NT2/D1 (cell line): ENCODE data around the gene RC3H2.
"Not testable (repeated sequence)": the region's sequence is repeated elsewhere in the genome, so short reads cannot be mapped to it uniquely, and the experiment has no call there.

Experiments
- DNase-seq: peaks from one replicate; pipeline ENCODE4 v3.0.0-alpha.2; 2011; ENCODE audit warnings: low read depth, low spot score
- H3K27me3 ChIP-seq: 2 replicates; pipeline ENCODE4 v1.6.0; 2011; ENCODE audit warnings: mild to moderate bottlenecking; ENCODE audit not compliant: insufficient read length, insufficient read depth
- H3K36me3 ChIP-seq: 2 replicates; pipeline ENCODE4 v1.6.1; 2011; ENCODE audit warnings: mild to moderate bottlenecking, low read length, mixed read lengths; ENCODE audit not compliant: insufficient read depth, insufficient read length
- H3K4me1 ChIP-seq: 2 replicates; pipeline ENCODE4 v1.5.1; 2011; ENCODE audit not compliant: insufficient read depth, insufficient read length
- H3K4me3 ChIP-seq: 2 replicates; pipeline ENCODE4 v1.5.1; 2011; ENCODE audit warnings: low read depth; ENCODE audit not compliant: insufficient read length
- H3K9ac ChIP-seq: 2 replicates; pipeline ENCODE4 v1.6.0; 2011; ENCODE audit warnings: low read depth; ENCODE audit not compliant: insufficient read length
- H3K9me3 ChIP-seq: 2 replicates; pipeline ENCODE4 v1.5.1; 2011; ENCODE audit warnings: mild to moderate bottlenecking, low read length; ENCODE audit not compliant: insufficient read depth
- SUZ12 ChIP-seq: IDR thresholded peaks from 2 replicates; pipeline ENCODE4 v1.6.1; 2011; ENCODE audit not compliant: insufficient read length, insufficient read depth; ENCODE audit errors: extremely low read depth
- YY1 ChIP-seq: IDR thresholded peaks from 2 replicates; pipeline ENCODE4 v1.6.1; 2011; ENCODE audit not compliant: insufficient read length, insufficient read depth
- ZNF274 ChIP-seq: IDR thresholded peaks from 2 replicates; pipeline ENCODE4 v1.6.1; 2011; ENCODE audit warnings: mild to moderate bottlenecking, low read depth, low read length

RC3H2 gene

DNA sequence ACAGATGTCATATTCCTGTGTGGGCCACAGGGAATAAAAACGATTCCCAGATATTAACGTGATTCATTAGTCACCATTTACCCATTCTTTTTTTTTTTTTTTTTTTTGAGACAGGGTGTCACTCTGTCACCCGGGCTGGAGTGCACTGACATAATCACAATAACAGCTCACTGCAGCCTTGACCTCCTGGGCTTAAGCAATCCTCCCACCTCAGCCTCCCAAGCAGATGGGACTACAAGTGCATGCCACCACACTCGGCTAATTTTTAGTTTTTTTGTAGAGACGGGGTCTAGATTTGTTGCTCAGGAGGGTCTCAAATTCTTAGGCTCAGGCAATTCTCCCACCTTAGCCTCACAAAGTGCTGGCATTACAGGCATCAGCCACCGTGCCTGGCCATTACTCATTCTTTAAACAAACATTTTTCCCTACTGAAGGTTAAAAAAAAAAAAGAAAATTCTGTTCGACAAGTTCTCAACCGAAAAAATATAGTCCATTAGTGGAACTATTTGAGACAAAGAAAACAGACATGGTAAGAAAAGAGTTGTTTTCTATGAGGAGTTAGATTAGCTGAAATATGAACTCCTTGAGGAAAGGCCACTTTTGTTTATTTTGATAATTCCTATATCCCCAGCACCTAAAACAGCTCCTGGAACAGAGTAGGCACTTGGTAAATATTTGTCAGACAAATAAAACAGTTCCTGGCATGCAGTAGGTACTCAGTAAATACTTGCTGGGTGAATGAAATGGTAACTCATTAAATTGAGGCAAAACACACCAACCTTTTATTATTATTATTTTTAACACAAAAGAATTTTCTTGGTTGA lies 44.6 kb downstream of the RC3H2 start:
- Histone ChIP-seq H3K27me3 (no peaks in the 10 kb centered on the region), H3K36me3 (peaks cover 85% of the 10 kb centered on the region), H3K4me3 (no peak overlapping the region), H3K4me1 (no peaks in the 10 kb centered on the region), H3K9ac (no peak overlapping the region), H3K9me3 (no peaks in the 10 kb centered on the region)
- DNase-seq = no peak
- TF ChIP-seq SUZ12 (no peak), YY1 (no peak), ZNF274 (no peak)

DNA sequence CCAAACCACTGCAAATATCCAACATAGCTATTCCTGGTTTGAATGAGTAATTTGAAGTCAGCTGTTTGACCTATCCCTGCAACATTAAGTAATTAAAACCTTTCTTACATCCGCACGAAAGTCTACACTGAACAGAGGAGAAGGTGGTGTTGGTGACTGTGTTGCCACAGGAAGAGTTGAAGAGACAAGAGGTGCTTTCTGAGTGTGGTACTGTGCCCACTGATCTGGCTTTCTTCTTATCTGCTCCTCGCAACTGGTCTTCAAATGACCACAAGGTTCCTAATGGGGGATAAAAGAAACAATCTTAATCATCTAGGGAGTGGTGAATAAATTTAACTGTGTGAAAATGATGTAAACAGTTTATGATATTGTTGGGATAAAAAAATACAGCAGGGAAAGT lies 47.3 kb downstream of the RC3H2 start:
- DNase-seq = no peak
- Histone ChIP-seq H3K27me3 (no peaks in the 10 kb centered on the region), H3K9ac (no peak overlapping the region), H3K4me3 (no peak overlapping the region), H3K9me3 (peaks cover 15% of the 10 kb centered on the region; the same call in 1 of the 2 replicates), H3K36me3 (peaks cover 90% of the 10 kb centered on the region), H3K4me1 (no peaks in the 10 kb centered on the region)
- TF ChIP-seq SUZ12 = no peak
- TF ChIP-seq ZNF274 = no peak
- no peak for TF ChIP-seq YY1

DNA sequence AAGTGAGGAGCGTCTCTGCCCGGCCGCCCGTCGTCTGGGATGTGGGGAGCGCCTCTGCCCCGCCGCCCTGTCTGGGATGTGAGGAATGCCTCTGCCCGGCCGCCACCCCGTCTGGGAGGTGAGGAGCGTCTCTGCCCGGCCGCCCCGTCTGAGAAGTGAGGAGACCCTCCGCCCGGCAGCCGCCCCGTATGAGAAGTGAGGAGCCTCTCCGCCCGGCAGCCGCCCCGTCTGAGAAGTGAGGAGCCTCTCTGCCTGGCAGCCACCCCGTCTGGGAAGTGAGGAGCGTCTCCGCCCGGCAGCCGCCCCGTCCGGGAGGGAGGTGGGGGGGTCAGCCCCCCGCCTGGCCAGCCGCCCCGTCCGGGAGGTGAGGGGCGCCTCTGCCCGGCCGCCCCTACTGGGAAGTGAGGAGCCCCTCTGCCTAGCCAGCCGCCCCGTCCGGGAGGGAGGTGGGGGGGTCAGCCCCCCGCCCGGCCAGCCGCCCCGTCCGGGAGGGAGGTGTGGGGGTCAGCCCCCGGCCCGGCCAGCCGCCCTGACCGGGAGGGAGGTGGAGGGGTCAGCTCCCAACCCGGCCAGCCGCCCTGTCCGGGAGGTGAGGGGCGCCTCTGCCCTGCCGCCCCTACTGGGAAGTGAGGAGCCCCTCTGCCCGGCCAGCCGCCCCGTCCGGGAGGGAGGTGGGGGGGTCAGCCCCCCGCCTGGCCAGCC lies 52.9 kb downstream of the RC3H2 start:
- H3K4me1 ChIP-seq, H3K4me3 ChIP-seq, DNase-seq, H3K27me3 ChIP-seq, H3K9ac ChIP-seq: not testable (repeated sequence)
- peaks cover 22% of the 10 kb centered on the region; the same call in 1 of the 2 replicates for H3K9me3 ChIP-seq
- H3K36me3 ChIP-seq = peaks cover 76% of the 10 kb centered on the region

DNA sequence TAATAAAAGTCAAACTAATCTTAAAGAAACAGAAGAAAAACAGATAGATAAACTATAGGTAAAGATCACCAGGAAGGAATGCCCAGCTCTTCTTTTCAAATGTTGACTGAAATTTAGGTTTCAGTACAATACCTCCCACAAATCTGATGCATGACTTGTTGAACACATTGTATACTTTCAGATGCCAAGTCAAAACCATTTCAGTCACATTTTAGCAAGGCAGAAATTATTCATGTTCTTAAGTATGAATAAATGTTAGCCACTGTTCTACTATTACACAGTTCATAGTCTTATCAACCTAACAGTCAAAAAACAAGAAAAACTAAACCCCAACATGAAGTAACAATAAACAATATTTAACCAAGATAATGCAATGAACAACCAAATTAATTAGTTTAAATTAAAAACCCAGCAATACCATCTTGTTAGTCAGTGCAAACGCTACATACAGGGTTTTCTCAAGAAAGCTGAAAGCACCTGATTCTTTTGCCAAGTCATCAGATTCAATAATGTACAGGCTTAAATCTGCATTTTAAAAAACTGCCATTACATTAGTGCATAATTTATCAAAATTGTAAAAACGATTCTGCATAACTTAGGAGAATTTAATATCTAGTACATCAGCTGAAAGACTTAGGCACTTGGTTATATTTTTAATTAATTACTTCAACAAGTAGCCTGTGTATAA lies 56.8 kb downstream of the RC3H2 start:
- no peaks in the 10 kb centered on the region for H3K4me1 ChIP-seq
- H3K4me3 ChIP-seq = no peak overlapping the region
- no peak for DNase-seq
- no peak for TF ChIP-seq ZNF274
- no peak for TF ChIP-seq SUZ12
- TF ChIP-seq YY1 = no peak
- H3K9me3 ChIP-seq = peaks cover 8% of the 10 kb centered on the region; the same call in 1 of the 2 replicates
- no peak overlapping the region for H3K9ac ChIP-seq
- H3K27me3 ChIP-seq = no peaks in the 10 kb centered on the region
- peaks cover 47% of the 10 kb centered on the region for H3K36me3 ChIP-seq

DNA sequence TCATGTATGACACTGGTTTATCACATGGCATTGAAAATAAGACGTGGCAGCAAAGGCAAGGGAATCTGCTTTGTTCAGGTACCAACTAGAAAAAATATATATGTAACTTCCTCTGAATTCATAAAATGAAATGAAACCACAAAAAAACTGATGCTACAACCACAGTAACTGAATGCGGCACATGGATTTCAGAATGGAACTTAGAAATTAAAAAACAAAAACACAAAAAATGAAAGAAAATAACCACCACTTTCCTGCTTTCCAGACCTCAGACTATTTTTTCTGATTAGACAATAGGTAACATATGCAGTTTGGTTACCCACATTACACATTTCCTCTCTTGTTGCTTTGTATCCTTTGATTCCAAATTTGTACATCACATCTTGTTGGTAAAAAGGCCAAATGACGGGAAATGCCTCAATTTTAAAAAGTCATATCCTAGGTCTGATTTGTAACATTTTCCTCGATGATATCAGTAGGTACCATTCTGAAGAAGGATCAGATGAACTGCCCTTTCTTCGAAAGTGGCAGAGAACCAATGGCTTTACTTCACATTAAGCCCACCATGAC lies 58.7 kb downstream of the RC3H2 start:
- Histone ChIP-seq H3K36me3 (peaks cover 45% of the 10 kb centered on the region), H3K27me3 (no peaks in the 10 kb centered on the region), H3K4me3 (no peak overlapping the region), H3K4me1 (no peaks in the 10 kb centered on the region), H3K9ac (no peak overlapping the region), H3K9me3 (peaks cover 7% of the 10 kb centered on the region; the same call in 1 of the 2 replicates)
- DNase-seq = no peak
- TF ChIP-seq ZNF274 (no peak), SUZ12 (no peak), YY1 (no peak)

GRCh38 chr9:122845116-122845515 lies 60.0 kb downstream of the RC3H2 start:
- Histone ChIP-seq H3K4me1 (no peaks in the 10 kb centered on the region), H3K9me3 (no peaks in the 10 kb centered on the region), H3K4me3 (no peak overlapping the region), H3K36me3 (peaks cover 34% of the 10 kb centered on the region), H3K27me3 (no peaks in the 10 kb centered on the region), H3K9ac (no peak overlapping the region)
- no peak for TF ChIP-seq SUZ12
- TF ChIP-seq ZNF274 = no peak
- TF ChIP-seq YY1 = no peak
- no peak for DNase-seq

- H3K27me3 ChIP-seq = no peaks in the 10 kb centered on the region
- no peak overlapping the region for H3K9ac ChIP-seq
- peaks cover 25% of the 10 kb centered on the region for H3K36me3 ChIP-seq
- no peaks in the 10 kb centered on the region for H3K9me3 ChIP-seq
- no peaks in the 10 kb centered on the region for H3K4me1 ChIP-seq
- H3K4me3 ChIP-seq = no peak overlapping the region
- TF ChIP-seq ZNF274 (no peak), YY1 (no peak), SUZ12 (no peak)
- no peak for DNase-seq
Measured at GRCh38 chr9:122844137-122844536, 61.0 kb downstream of the RC3H2 start.
